GM23338 (cell line): ENCODE measurements around the gene PSAPL1. TPM values are rescaled to one million over a fixed set of nuclear protein-coding genes. Genes with fewer than 3 reads are reported as not detected.

ENCODE experiments used
- ATAC-seq: fragments of 200-7000 bp; cut with Tn5 transposase; 3 replicates; pipeline ENCODE4 v1.9.1; 2020
- DNase-seq: peaks from one replicate; pipeline ENCODE4 v3.0.0-alpha.2; 2015; ENCODE audit warnings: low spot score
- H2AFZ ChIP-seq: fragments of 200-600 bp; sonication (generic); 2 replicates; pipeline ENCODE4 v1.8.0; 2016; ENCODE audit warnings: antibody characterized with exemption, mild to moderate bottlenecking, moderate library complexity
- H3F3A ChIP-seq: fragments of 200-600 bp; sonication (generic); replicated peaks from 2 replicates; pipeline ENCODE4 v1.8.0; 2017; ENCODE audit warnings: antibody characterized with exemption, mixed run types, low read depth
- H3K27ac ChIP-seq: fragments of 200-600 bp; sonication (generic); 2 replicates; pipeline ENCODE4 v1.6.1; 2016; ENCODE audit warnings: low read depth
- H3K27me3 ChIP-seq: fragments of 200-600 bp; sonication (generic); 2 replicates; pipeline ENCODE4 v1.8.0; 2016; ENCODE audit warnings: mild to moderate bottlenecking, mixed run types, moderate library complexity; ENCODE audit not compliant: insufficient read depth
- H3K36me3 ChIP-seq: fragments of 200-600 bp; sonication (generic); 2 replicates; pipeline ENCODE4 v1.8.0; 2016; ENCODE audit warnings: mild to moderate bottlenecking; ENCODE audit not compliant: insufficient read depth
- H3K4me1 ChIP-seq: fragments of 200-600 bp; sonication (generic); 2 replicates; pipeline ENCODE4 v1.8.0; 2016; ENCODE audit warnings: mild to moderate bottlenecking, moderate library complexity; ENCODE audit not compliant: insufficient read depth
- H3K4me2 ChIP-seq: fragments of 200-600 bp; sonication (generic); 2 replicates; pipeline ENCODE4 v1.7.1; 2017; ENCODE audit warnings: mixed run types
- H3K4me3 ChIP-seq: fragments of 200-600 bp; sonication (generic); 2 replicates; pipeline ENCODE4 v1.6.1; 2016; ENCODE audit warnings: mixed run types
- H3K79me2 ChIP-seq: fragments of 200-600 bp; sonication (generic); replicated peaks from 2 replicates; pipeline ENCODE4 v1.8.0; 2017; ENCODE audit warnings: mild to moderate bottlenecking; ENCODE audit not compliant: insufficient read depth
- H3K9me2 ChIP-seq: fragments of 200-600 bp; sonication (generic); 2 replicates; pipeline ENCODE4 v1.8.0; 2017; ENCODE audit not compliant: insufficient read depth
- H4K20me1 ChIP-seq: fragments of 200-600 bp; sonication (generic); replicated peaks from 2 replicates; pipeline ENCODE4 v1.8.0; 2017; ENCODE audit warnings: mild to moderate bottlenecking; ENCODE audit not compliant: insufficient read depth
- H3K27ac Mint-ChIP-seq: 2 replicates; pipeline ENCODE4 v1.8.0; 2020; ENCODE audit warnings: inconsistent platforms, mild to moderate bottlenecking, moderate library complexity, mixed read lengths
- H3K27me3 Mint-ChIP-seq: 3 replicates; pipeline ENCODE4 v1.8.0; 2022; ENCODE audit warnings: low read depth, mild to moderate bottlenecking, moderate library complexity, mixed read lengths, inconsistent platforms; ENCODE audit not compliant: insufficient read depth, poor library complexity
- H3K36me3 Mint-ChIP-seq: 3 replicates; pipeline ENCODE4 v1.8.0; 2021; ENCODE audit warnings: low read depth, mild to moderate bottlenecking, inconsistent platforms, moderate library complexity, mixed read lengths
- H3K4me1 Mint-ChIP-seq: 3 replicates; pipeline ENCODE4 v1.8.0; 2020; ENCODE audit warnings: mild to moderate bottlenecking, inconsistent platforms, mixed read lengths
- H3K4me3 Mint-ChIP-seq: 3 replicates; pipeline ENCODE4 v1.8.0; 2021; ENCODE audit warnings: moderate library complexity, mild to moderate bottlenecking, inconsistent platforms, mixed read lengths
- H3K9me3 Mint-ChIP-seq: 3 replicates; pipeline ENCODE4 v1.8.0; 2020; ENCODE audit warnings: moderate library complexity, mild to moderate bottlenecking, inconsistent platforms, mixed read lengths
- CTCF ChIP-seq, 2 experiments: fragments of 200-600 bp in 1 of 2; sonication (generic) in 1 of 2; conservative IDR thresholded peaks; 2 replicates each; pipeline versions ENCODE4 v1.5.1 to v1.6.1; 2016 to 2017; ENCODE audit warnings: antibody characterized with exemption in 2 of 2, low read depth in 2 of 2, mild to moderate bottlenecking in 2 of 2, moderate library complexity in 1 of 2
- ETS1 ChIP-seq: IDR thresholded peaks from 2 replicates; pipeline ENCODE4 v1.6.1; 2016; ENCODE audit warnings: antibody characterized with exemption
- EZH2 ChIP-seq: fragments of 200-600 bp; sonication (generic); IDR thresholded peaks from one replicate; pipeline ENCODE4 v1.8.0; 2017; ENCODE audit warnings: antibody characterized with exemption, mild to moderate bottlenecking, low read depth; ENCODE audit not compliant: unreplicated experiment
- JUNB ChIP-seq: IDR thresholded peaks from one replicate; pipeline ENCODE4 v1.6.1; 2016; ENCODE audit warnings: antibody characterized with exemption; ENCODE audit not compliant: unreplicated experiment
- NANOG ChIP-seq: IDR thresholded peaks from 2 replicates; pipeline ENCODE4 v1.6.1; 2016; ENCODE audit warnings: antibody characterized with exemption, borderline replicate concordance
- POLR2AphosphoS5 ChIP-seq: IDR thresholded peaks from 2 replicates; pipeline ENCODE4 v1.6.1; 2016; ENCODE audit warnings: antibody characterized with exemption, low read depth
- REST ChIP-seq: IDR thresholded peaks from one replicate; pipeline ENCODE4 v1.6.1; 2018; ENCODE audit warnings: antibody characterized with exemption; ENCODE audit not compliant: unreplicated experiment
- STAT1 ChIP-seq: IDR thresholded peaks from one replicate; pipeline ENCODE4 v1.6.1; 2016; ENCODE audit warnings: antibody characterized with exemption; ENCODE audit not compliant: unreplicated experiment
- ZNF331 ChIP-seq: fragments of 250-450 bp; sonication (Bioruptor Pico); IDR thresholded peaks from 2 replicates; pipeline ENCODE4 v1.5.0; 2020; ENCODE audit warnings: low read depth, mild to moderate bottlenecking, moderate library complexity
- ZNF462 ChIP-seq: fragments of 250-450 bp; sonication (Bioruptor Pico); IDR thresholded peaks from 2 replicates; pipeline ENCODE4 v1.5.0; 2020; ENCODE audit warnings: mild to moderate bottlenecking, moderate library complexity
- polyA plus RNA-seq: library from polyadenylated mRNA; unstranded; fragments of >200 nt; fragmentation: Nextera tagmentation; extraction: Ambion mirVana; gene quantifications from 2 replicates; pipeline ENCODE4 v1.2.1, GENCODE V29; 2016
- total RNA-seq: library from RNA; depleted of rRNA; stranded (reverse); fragments of >200 nt; shearing (Covaris generic); gene quantifications from 2 replicates; pipeline ENCODE4 v1.2.3, GENCODE V29; 2014

PSAPL1 gene
- total and polyA plus RNA-seq, 2 experiments from 2014 or later: not detected

- H3K4me2 ChIP-seq: no peak overlapping the region
- H3K27me3 ChIP-seq: no peaks in the 10 kb centered on the region
- H3K9me2 ChIP-seq: no peaks in the 10 kb centered on the region
- Mint-ChIP-seq H3K27ac (no peak overlapping the region), H3K4me1 (peaks cover 3% of the 10 kb centered on the region; the same call in 2 of the 3 replicates), H3K36me3 (no peaks in the 10 kb centered on the region), H3K27me3 (peaks cover 10% of the 10 kb centered on the region), H3K4me3 (no peak overlapping the region), H3K9me3 (no peaks in the 10 kb centered on the region)
- TF ChIP-seq POLR2AphosphoS5: no peak
- no peak for TF ChIP-seq EZH2
- TF ChIP-seq ZNF331 (CRISPR knock-in tag): no peak
- no peak for TF ChIP-seq NANOG
- H3K4me3 ChIP-seq: no peak overlapping the region
- H3K27ac ChIP-seq: no peak overlapping the region
- no peaks in the 10 kb centered on the region for H3K79me2 ChIP-seq
- no peak overlapping the region for H2AFZ ChIP-seq
- DNase-seq (no peak), ATAC-seq (no peak)
- no peaks in the 10 kb centered on the region for H3K4me1 ChIP-seq
- 0 out of 2 replicates have a peak, but pooled peaks cover 4% of the 10 kb centered on the region for H3F3A ChIP-seq
- H4K20me1 ChIP-seq: no peaks in the 10 kb centered on the region
- H3K36me3 ChIP-seq: no peaks in the 10 kb centered on the region
These were observed 46.1 kb downstream of the PSAPL1 start for GRCh38 chr4:7388627-7389026.

GRCh38 chr4:7387925-7388324 is 46.8 kb downstream of the PSAPL1 start:
- ATAC-seq (no peak), DNase-seq (no peak)
- Histone ChIP-seq H3K4me1 (no peaks in the 10 kb centered on the region), H3K4me3 (no peak overlapping the region), H3K27me3 (no peaks in the 10 kb centered on the region), H3K9me2 (no peaks in the 10 kb centered on the region), H3K36me3 (no peaks in the 10 kb centered on the region), H2AFZ (no peak overlapping the region), H3K79me2 (no peaks in the 10 kb centered on the region), H3K4me2 (no peak overlapping the region), H3K27ac (no peak overlapping the region), H4K20me1 (no peaks in the 10 kb centered on the region), H3F3A (0 out of 2 replicates have a peak, but pooled peaks cover 4% of the 10 kb centered on the region)
- Mint-ChIP-seq H3K36me3 (no peaks in the 10 kb centered on the region), H3K9me3 (no peaks in the 10 kb centered on the region), H3K27ac (no peak overlapping the region; the same call in 1 of the 2 replicates), H3K4me3 (no peak overlapping the region), H3K27me3 (peaks cover 8% of the 10 kb centered on the region), H3K4me1 (peaks cover 3% of the 10 kb centered on the region; the same call in 2 of the 3 replicates)
- no peak for TF ChIP-seq ETS1
- no peak for TF ChIP-seq STAT1
- no peak for TF ChIP-seq CTCF (conservative IDR thresholded peaks at IDR 0.05; ENCODE audit: low read depth in 2 of 2)
- no peak for TF ChIP-seq NANOG
- no peak for TF ChIP-seq JUNB
- TF ChIP-seq ZNF462: no peak
- no peak for TF ChIP-seq REST
